K562 (cell line): Measurements from ENCODE around the gene LOXHD1. TPM values are rescaled to one million over a fixed set of nuclear protein-coding genes. Genes with fewer than 3 reads are reported as not detected.

ENCODE experiments used
- ATAC-seq: fragments of 200-7000 bp; cut with Tn5 transposase; 3 replicates; pipeline ENCODE4 v1.9.1; 2020; ENCODE audit warnings: moderate library complexity
- BruUV-seq: library from RNA; stranded (reverse); fragments of 400-500 nt; replicated peaks from 2 replicates; lab custom pipeline; 2021; lab: Mats Ljungman, UMichigan
- CTCF ChIA-PET: fragments of 300-600 bp; formaldehyde crosslinking; extraction: SDS; loops from one replicate; lab custom pipeline; 2021; ENCODE audit warnings: low intra/inter-chr PET ratio; lab: Yijun Ruan, JAX
- POLR2A ChIA-PET: fragments of 300-600, 350-650 bp; sonication (Branson Sonifier 250); formaldehyde crosslinking; extraction: SDS; loops from one replicate; lab custom pipeline; 2021; ENCODE audit warnings: antibody characterized with exemption, inconsistent platforms; lab: Yijun Ruan, JAX
- DNase-seq, 4 experiments: peaks; one replicate each; pipeline versions ENCODE4 v3.0.0 to v3.0.0-alpha.2; 2011 to 2018; ENCODE audit warnings: low spot score in 3 of 4, mixed read lengths in 3 of 4; ENCODE audit errors: extremely low read depth in 1 of 4
- FAIRE-seq: peaks from 2 replicates; lab custom pipeline; 2011; peaks lifted over from hg19 to GRCh38; lab: Jason Lieb, UNC
- H2AFZ ChIP-seq: 2 replicates; pipeline ENCODE4 v1.6.0; 2011; ENCODE audit warnings: low read depth, low read length, control low read depth, inconsistent platforms
- H3K27ac ChIP-seq: fragments of 200-600 bp; 3 replicates; pipeline ENCODE4 v1.8.0; 2011; ENCODE audit warnings: low read depth, mild to moderate bottlenecking, control low read depth, inconsistent platforms, low read length, moderate library complexity, mixed read lengths; ENCODE audit errors: extremely low read depth
- H3K27me3 ChIP-seq, 2 experiments: fragments of 300-600 bp in 1 of 2; 2 replicates in 1 of 2; 3 replicates in 1 of 2; pipeline versions ENCODE4 v1.6.0 to v1.8.0; 2011; ENCODE audit warnings: inconsistent platforms in 2 of 2, low read length in 2 of 2, mild to moderate bottlenecking in 1 of 2, mixed read lengths in 1 of 2, moderate library complexity in 1 of 2; ENCODE audit not compliant: control insufficient read depth in 2 of 2, insufficient read depth in 2 of 2
- H3K36me3 ChIP-seq: fragments of 300-600 bp; 3 replicates; pipeline ENCODE4 v1.8.0; 2011; ENCODE audit warnings: mild to moderate bottlenecking, low read length, inconsistent platforms; ENCODE audit not compliant: control insufficient read depth, insufficient read depth
- H3K4me1 ChIP-seq, 2 experiments: fragments of 200-600 bp in 1 of 2; replicated peaks in 1 of 2; 2 replicates in 1 of 2; 3 replicates in 1 of 2; pipeline versions ENCODE4 v1.5.1 to v1.8.0; 2011; ENCODE audit warnings: inconsistent platforms in 2 of 2, low read length in 2 of 2, mild to moderate bottlenecking in 1 of 2, mixed read lengths in 1 of 2, moderate library complexity in 1 of 2; ENCODE audit not compliant: control insufficient read depth in 2 of 2, insufficient read depth in 2 of 2
- H3K4me2 ChIP-seq: 2 replicates; pipeline ENCODE4 v1.6.1; 2011; ENCODE audit warnings: low read length, control low read depth, inconsistent platforms, mixed read lengths; ENCODE audit not compliant: insufficient read depth
- H3K4me3 ChIP-seq: fragments of 200-600 bp; sonication (generic), shearing (Covaris generic); 2 replicates; pipeline ENCODE4 v1.5.1; 2016; ENCODE audit warnings: control low read depth, inconsistent platforms
- H3K79me2 ChIP-seq: fragments of 200-600 bp; 3 replicates; pipeline ENCODE4 v1.8.0; 2011; ENCODE audit warnings: low read length, inconsistent platforms; ENCODE audit not compliant: control insufficient read depth, insufficient read depth
- H3K9ac ChIP-seq, 2 experiments: 2 replicates each; pipeline versions ENCODE4 v1.6.0 to v1.6.1; 2011; ENCODE audit warnings: low read depth in 2 of 2, low read length in 2 of 2, control low read depth in 1 of 2, inconsistent platforms in 1 of 2, mild to moderate bottlenecking in 1 of 2, mixed read lengths in 1 of 2; ENCODE audit not compliant: insufficient read depth in 1 of 2
- H3K9me1 ChIP-seq: one replicate; pipeline ENCODE4 v1.6.0; 2011; ENCODE audit warnings: inconsistent platforms, mild to moderate bottlenecking, low read length, moderate library complexity; ENCODE audit not compliant: control insufficient read depth, insufficient read depth
- H3K9me3 ChIP-seq: replicated peaks from 2 replicates; pipeline ENCODE4 v1.5.1; 2011; ENCODE audit warnings: low read depth, low read length, inconsistent platforms; ENCODE audit not compliant: control insufficient read depth, insufficient read depth
- H4K20me1 ChIP-seq: replicated peaks from 2 replicates; pipeline ENCODE4 v1.6.1; 2011; ENCODE audit warnings: low read length, inconsistent platforms, mixed read lengths; ENCODE audit not compliant: control insufficient read depth, insufficient read depth
- BRCA1 ChIP-seq, 2 experiments: fragments of 450-650 bp in 1 of 2; sonication (generic) in 1 of 2; formaldehyde crosslinking in 1 of 2; IDR thresholded peaks; 2 replicates each; pipeline versions ENCODE4 v1.5.0 to v1.6.1; 2017 to 2020; ENCODE audit warnings: mild to moderate bottlenecking in 1 of 2, missing genetic modification reagents in 1 of 2
- CEBPB ChIP-seq: fragments of 450-650 bp; IDR thresholded peaks from 2 replicates; pipeline ENCODE4 v1.6.1; 2016; ENCODE audit warnings: missing genetic modification characterization, missing compliant biosample characterization
- CEBPG ChIP-seq, 3 experiments: fragments of 200-800 bp in 1 of 3; sonication (Bioruptor generic) in 1 of 3; sonication (generic) in 1 of 3; formaldehyde crosslinking in 1 of 3; IDR thresholded peaks in 2 of 3; conservative IDR thresholded peaks in 1 of 3; 2 replicates each; pipeline versions ENCODE4 v1.6.1 to v1.8.0; 2016 to 2022; ENCODE audit warnings: missing compliant biosample characterization in 2 of 3, missing genetic modification characterization in 2 of 3, mild to moderate bottlenecking in 1 of 3, missing genetic modification reagents in 1 of 3
- CHCHD3 ChIP-seq: fragments of 250-450 bp; sonication (Bioruptor Pico); IDR thresholded peaks from 2 replicates; pipeline ENCODE4 v2.1.2; 2022; ENCODE audit warnings: mild to moderate bottlenecking
- COPS2 ChIP-seq: fragments of 450-650 bp; conservative IDR thresholded peaks from 2 replicates; pipeline ENCODE4 v1.6.1; 2016; ENCODE audit warnings: mild to moderate bottlenecking, moderate library complexity
- NCOA2 ChIP-seq, 2 experiments: fragments of 450-650 bp; IDR thresholded peaks; 2 replicates each; pipeline ENCODE4 v1.6.1; 2018; ENCODE audit warnings: mild to moderate bottlenecking in 2 of 2, moderate library complexity in 1 of 2; ENCODE audit not compliant: partially characterized antibody in 2 of 2
- NFATC3 ChIP-seq: fragments of 450-650 bp; IDR thresholded peaks from 2 replicates; pipeline ENCODE4 v1.6.1; 2017; ENCODE audit warnings: mild to moderate bottlenecking
- POLR2AphosphoS5 ChIP-seq: IDR thresholded peaks from 2 replicates; pipeline ENCODE4 v1.6.1; 2011; ENCODE audit warnings: mild to moderate bottlenecking, low read depth, low read length, moderate library complexity; ENCODE audit not compliant: control insufficient read depth, insufficient read depth
- SMC3 ChIP-seq: conservative IDR thresholded peaks from 2 replicates; pipeline ENCODE4 v1.6.1; 2011; ENCODE audit warnings: low read depth, low read length, improper control_type of control experiment; ENCODE audit not compliant: insufficient read depth
- SRF ChIP-seq, 2 experiments: fragments of 250-450, 450-650 bp in 1 of 2; sonication (Bioruptor Pico) in 1 of 2; sonication (generic) in 1 of 2; formaldehyde crosslinking; IDR thresholded peaks; 2 replicates each; pipeline versions ENCODE4 v1.5.0 to v1.5.1; 2020 to 2022; ENCODE audit warnings: mild to moderate bottlenecking in 1 of 2, missing genetic modification reagents in 1 of 2
- TAL1 ChIP-seq: fragments of 450-650 bp; IDR thresholded peaks from 2 replicates; pipeline ENCODE4 v1.6.1; 2016; ENCODE audit warnings: mild to moderate bottlenecking
- TARDBP ChIP-seq: fragments of 450-650 bp; IDR thresholded peaks from 2 replicates; pipeline ENCODE4 v1.6.1; 2016
- TBP ChIP-seq: optimal IDR thresholded peaks from 2 replicates; pipeline ENCODE3; 2011; ENCODE audit warnings: low read depth, low read length, improper control_type of control experiment
- WHSC1 ChIP-seq: IDR thresholded peaks from one replicate; pipeline ENCODE4 v1.6.1; 2012; ENCODE audit warnings: low read length, control low read depth, inconsistent platforms
- ZFP1 ChIP-seq: fragments of 450-650 bp; formaldehyde crosslinking; IDR thresholded peaks from 2 replicates; pipeline ENCODE4 v1.4.0; 2020; ENCODE audit warnings: mild to moderate bottlenecking, mixed read lengths
- ZKSCAN8 ChIP-seq: fragments of 200-800 bp; sonication (Bioruptor generic); IDR thresholded peaks from 2 replicates; pipeline ENCODE4 v1.6.1; 2016; ENCODE audit warnings: missing genetic modification characterization, missing compliant biosample characterization
- ZNF354B ChIP-seq: fragments of 250-450 bp; sonication (Bioruptor Pico); IDR thresholded peaks from 2 replicates; pipeline ENCODE4 v1.4.0; 2020
- in situ Hi-C: fragments of 300-500 bp; cut with MboI; formaldehyde crosslinking; loops from 4 replicates; pipeline ENCODE4 v1.15.0; 2018; ENCODE audit warnings: inconsistent platforms, mixed read lengths
- intact Hi-C: fragments of 100-400 bp; cut with micrococcal nuclease; formaldehyde crosslinking; loops from 2 replicates; pipeline ENCODE4 v1.14.2; 2022
- polyA plus RNA-seq, 8 experiments: library from polyadenylated mRNA; depleted of rRNA in 4 of 8; stranded (reverse) in 5 of 8; unstranded in 3 of 8; fragments of >200 nt; fragmentation: Nextera tagmentation in 2 of 8; fragmentation: Illumina TruSeq in 1 of 8; extraction: Ambion mirVana in 2 of 8; extraction: Trizol in 1 of 8; gene quantifications; 2 replicates each; pipeline versions ENCODE4 v1.2.1 to v1.2.3, GENCODE V29; 2011 to 2014; ENCODE audit warnings: inconsistent platforms in 1 of 8, missing spikeins in 1 of 8
- total RNA-seq, 7 experiments: library from RNA; depleted of rRNA in 6 of 7; stranded (reverse); fragments of >200 nt in 6 of 7; fragmentation: Illumina TruSeq in 2 of 7; extraction: Trizol in 2 of 7; gene quantifications; 2 replicates each; pipeline versions ENCODE4 v1.2.1 to v1.2.3, GENCODE V29; 2011 to 2021; ENCODE audit warnings: low replicate concordance in 1 of 7
- TF ChIP-seq, protein P1 (sequence below): sonication (generic); formaldehyde crosslinking; IDR thresholded peaks from 2 replicates; pipeline ENCODE4 v1.5.0; 2020; ENCODE audit warnings: missing genetic modification reagents
- TF ChIP-seq, protein P2 (sequence below), 2 experiments: fragments of 450-650 bp in 1 of 2; sonication (generic) in 1 of 2; formaldehyde crosslinking in 1 of 2; IDR thresholded peaks in 1 of 2; conservative IDR thresholded peaks in 1 of 2; 2 replicates each; pipeline versions ENCODE4 v1.6.1 to v1.8.1; 2016 to 2023; ENCODE audit warnings: mild to moderate bottlenecking in 2 of 2, moderate library complexity in 2 of 2, inconsistent platforms in 1 of 2, missing genetic modification reagents in 1 of 2

Gene LOXHD1
- total and polyA plus RNA-seq, 9 of the 15 experiments (the other 6 are each of a cell fraction or from before 2014, with no cell fraction given) = not detected

DNA sequence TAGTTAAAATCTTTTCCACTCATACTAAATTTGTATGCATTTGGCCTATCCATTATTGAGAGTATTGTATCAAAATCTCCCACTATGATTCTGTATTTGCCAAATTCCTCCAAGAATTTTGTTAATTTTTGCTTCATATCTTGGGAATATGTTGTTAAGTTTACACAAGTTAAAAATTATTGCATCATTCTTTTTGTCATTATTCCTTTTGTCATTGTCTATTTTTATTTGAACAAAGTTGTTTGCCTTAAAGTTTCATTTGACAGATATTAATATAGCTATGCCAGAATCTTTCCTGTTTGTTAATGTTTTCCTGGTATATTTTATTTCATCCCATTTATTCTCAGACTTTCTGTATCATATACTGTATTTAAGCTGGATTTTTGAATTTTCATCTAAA is 41.3 kb downstream of the LOXHD1 start:
- no peak for ATAC-seq
- POLR2A ChIA-PET = no interaction called here
- in situ Hi-C loops = no loop called here

More for the DNA sequence above, 41.3 kb downstream of the LOXHD1 start:
- no peaks in the 10 kb centered on the region for H4K20me1 ChIP-seq
- H3K4me2 ChIP-seq = no peak overlapping the region
- no peak overlapping the region for H3K9ac ChIP-seq
- CTCF ChIA-PET = no interaction called here
- intact Hi-C loops = no loop called here
- no peaks in the 10 kb centered on the region for H3K79me2 ChIP-seq
- no peak overlapping the region for H3K27ac ChIP-seq
- no peak overlapping the region for H3K4me3 ChIP-seq
- H3K9me1 ChIP-seq = no peaks in the 10 kb centered on the region
- no peaks in the 10 kb centered on the region for H3K27me3 ChIP-seq
- no peaks in the 10 kb centered on the region for H3K4me1 ChIP-seq
- no peaks in the 10 kb centered on the region for H3K9me3 ChIP-seq
- no peaks in the 10 kb centered on the region for H3K36me3 ChIP-seq
- no TSS peak for BruUV-seq
- DNase-seq = no peak
- FAIRE-seq = no peak
- TF ChIP-seq, protein P1, sequence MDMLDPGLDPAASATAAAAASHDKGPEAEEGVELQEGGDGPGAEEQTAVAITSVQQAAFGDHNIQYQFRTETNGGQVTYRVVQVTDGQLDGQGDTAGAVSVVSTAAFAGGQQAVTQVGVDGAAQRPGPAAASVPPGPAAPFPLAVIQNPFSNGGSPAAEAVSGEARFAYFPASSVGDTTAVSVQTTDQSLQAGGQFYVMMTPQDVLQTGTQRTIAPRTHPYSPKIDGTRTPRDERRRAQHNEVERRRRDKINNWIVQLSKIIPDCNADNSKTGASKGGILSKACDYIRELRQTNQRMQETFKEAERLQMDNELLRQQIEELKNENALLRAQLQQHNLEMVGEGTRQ (CRISPR knock-in tag) = no peak
- TF ChIP-seq SMC3 (no peak), TBP (no peak), ZFP1 (no peak), POLR2AphosphoS5 (no peak), ZKSCAN8 (CRISPR knock-in tag) (no peak), TARDBP (no peak), COPS2 (no peak), CEBPG (CRISPR knock-in tag; IDR thresholded peaks at IDR 0.05) (no peak), CEBPG (tag; conservative IDR thresholded peaks at IDR 0.05 in 1 of 2, IDR thresholded peaks at IDR 0.05 in 1 of 2) (peak; percentile 29 to 82; a peak in 3 of 4 replicates), CEBPB (0 out of 2 replicates have a peak, but pooled peaks have one; percentile 21), NCOA2 (IDR thresholded peaks at IDR 0.05; ENCODE audit: partially characterized antibody in 2 of 2) (no peak), TAL1 (no peak), SRF (CRISPR knock-in tag; IDR thresholded peaks at IDR 0.05) (no peak), NFATC3 (no peak), ZNF354B (no peak), WHSC1 (no peak), BRCA1 (IDR thresholded peaks at IDR 0.05) (no peak), BRCA1 (CRISPR knock-in tag; IDR thresholded peaks at IDR 0.05) (no peak), CHCHD3 (CRISPR knock-in tag) (no peak)
- TF ChIP-seq, protein P2, sequence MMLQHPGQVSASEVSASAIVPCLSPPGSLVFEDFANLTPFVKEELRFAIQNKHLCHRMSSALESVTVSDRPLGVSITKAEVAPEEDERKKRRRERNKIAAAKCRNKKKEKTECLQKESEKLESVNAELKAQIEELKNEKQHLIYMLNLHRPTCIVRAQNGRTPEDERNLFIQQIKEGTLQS (IDR thresholded peaks at IDR 0.05) = peak; percentile 58; the same call in 1 of the 2 replicates
- TF ChIP-seq, protein P2 (CRISPR knock-in tag; conservative IDR thresholded peaks at IDR 0.05) = no peak
- H2AFZ ChIP-seq = no peak overlapping the region
